Measurements from ENCODE around the gene METTL15.

GRCh38 chr11:28086569-28086968, 21.6 kb upstream of the METTL15 start:
- TF ChIP-seq CTCF (IDR thresholded peaks at IDR 0.05; ENCODE audit: low read depth, low read length) (no peak), MAX (IDR thresholded peaks at IDR 0.05; ENCODE audit: low read depth, low read length) (no peak), POLR2A (IDR thresholded peaks at IDR 0.05; ENCODE audit: extremely low read depth, insufficient read length) (no peak), MYC (IDR thresholded peaks at IDR 0.05; ENCODE audit: low read depth, low read length) (no peak)
